Left lung (tissue), 10 donors: Measurements from ENCODE around the gene MAP3K4. TPM values are rescaled to one million over a fixed set of nuclear protein-coding genes. Genes with fewer than 3 reads are reported as not detected.

Experiments used
- ATAC-seq: fragments of 200-7000 bp; cut with Tn5 transposase; one replicate; pipeline ENCODE4 v1.9.1; 2020; ENCODE audit warnings: moderate library complexity
- DNase-seq, 4 donors: peaks; one replicate each; pipeline ENCODE4 v3.0.0-alpha.2; 2013 to 2020
- H3K27ac ChIP-seq, 2 donors: fragments of 200-600 bp; sonication (generic) in 1 of 2; one replicate each; pipeline versions ENCODE4 v1.5.0 to v1.8.0; 2020 to 2021
- H3K27me3 ChIP-seq, 2 donors: fragments of 200-600 bp; sonication (generic) in 1 of 2; one replicate each; pipeline versions ENCODE4 v1.5.0 to v1.8.0; 2020 to 2021
- H3K36me3 ChIP-seq, 2 donors: fragments of 200-600 bp; sonication (generic) in 1 of 2; one replicate each; pipeline versions ENCODE4 v1.5.0 to v1.8.0; 2020 to 2021
- H3K4me1 ChIP-seq, 2 donors: fragments of 200-600 bp; one replicate each; pipeline ENCODE4 v1.8.0; 2021
- H3K4me3 ChIP-seq, 2 donors: fragments of 200-600 bp; sonication (generic) in 1 of 2; one replicate each; pipeline versions ENCODE4 v1.5.0 to v1.8.0; 2020 to 2021; ENCODE audit warnings: mild to moderate bottlenecking in 1 of 2
- H3K9me3 ChIP-seq, 2 donors: fragments of 200-600 bp; sonication (generic) in 1 of 2; one replicate each; pipeline versions ENCODE4 v1.5.0 to v1.8.0; 2020 to 2021
- CTCF ChIP-seq, 2 donors: fragments of 200-600 bp; sonication (generic) in 1 of 2; IDR thresholded peaks; one replicate each; pipeline versions ENCODE4 v1.5.0 to v1.8.0; 2021; ENCODE audit warnings: antibody characterized with exemption in 2 of 2
- intact Hi-C, 2 donors: fragments of 100-400 bp; cut with DNase I; formaldehyde crosslinking; loops; one replicate each; pipeline versions ENCODE4 v1.11.2 to v1.14.2; 2022
- polyA plus RNA-seq, 6 donors: library from polyadenylated mRNA; unstranded; fragments of 120-200 nt; gene quantifications; one replicate each; pipeline ENCODE4 v1.2.1, GENCODE V29; 2013; ENCODE audit not compliant: insufficient read length in 6 of 6
- total RNA-seq, 2 donors: library from RNA; stranded (reverse); fragmentation: NEBNext Ultra II Directional; extraction: Animal tissue kit (Norgen Biotek cat#: 25700); gene quantifications; one replicate each; pipeline ENCODE4 v1.2.1, GENCODE V29; 2021
- donor health status: DM: no; HTN: yes; CAD: no.
- donor health status: DM: no; HTN: no; CAD: no.

Gene MAP3K4
- total and polyA plus RNA-seq, 8 donors = 35.6 to 51.8 (median 45.8) TPM

GRCh38 chr6:161134550-161135298 is 143.2 kb downstream of the MAP3K4 start:
- Histone ChIP-seq H3K27me3 (no peaks in the 10 kb centered on the region), H3K27ac (no peak overlapping the region), H3K36me3 (peaks cover 0 to 55% of the 10 kb centered on the region in 2 donors), H3K9me3 (no peaks in the 10 kb centered on the region), H3K4me3 (no peak overlapping the region), H3K4me1 (no peaks in the 10 kb centered on the region)
- no peak for ATAC-seq
- no peak for DNase-seq
- intact Hi-C loops = no loop called here
- no peak for TF ChIP-seq CTCF (IDR thresholded peaks at IDR 0.05)

GRCh38 chr6:161135695-161136591 is 144.4 kb downstream of the MAP3K4 start:
- ATAC-seq = no peak

GRCh38 chr6:161136655-161137054 is 145.1 kb downstream of the MAP3K4 start:
- no peaks in the 10 kb centered on the region for H3K9me3 ChIP-seq
- no peak for DNase-seq
- intact Hi-C loops = no loop called here
- ATAC-seq = no peak
- TF ChIP-seq CTCF (IDR thresholded peaks at IDR 0.05) = no peak
- peaks cover 0 to 50% of the 10 kb centered on the region in 2 donors for H3K36me3 ChIP-seq
- no peaks in the 10 kb centered on the region for H3K4me1 ChIP-seq
- H3K27me3 ChIP-seq = no peaks in the 10 kb centered on the region
- no peak overlapping the region for H3K27ac ChIP-seq
- no peak overlapping the region for H3K4me3 ChIP-seq

More at GRCh38 chr6:161135695-161136591, 144.4 kb downstream of the MAP3K4 start:
- TF ChIP-seq CTCF (IDR thresholded peaks at IDR 0.05) = no peak
- H3K27me3 ChIP-seq = no peaks in the 10 kb centered on the region
- intact Hi-C loops = no loop called here
- no peak overlapping the region for H3K4me3 ChIP-seq
- H3K9me3 ChIP-seq = no peaks in the 10 kb centered on the region
- H3K27ac ChIP-seq = no peak overlapping the region
- H3K4me1 ChIP-seq = no peaks in the 10 kb centered on the region
- DNase-seq = no peak
- H3K36me3 ChIP-seq = peaks cover 0 to 55% of the 10 kb centered on the region in 2 donors

- H3K4me1 ChIP-seq = no peaks in the 10 kb centered on the region
- H3K27me3 ChIP-seq = no peaks in the 10 kb centered on the region
- no peak for ATAC-seq
- peaks cover 0 to 50% of the 10 kb centered on the region in 2 donors for H3K36me3 ChIP-seq
- no peaks in the 10 kb centered on the region for H3K9me3 ChIP-seq
- no peak for DNase-seq
- intact Hi-C loops = no loop called here
- no peak for TF ChIP-seq CTCF (IDR thresholded peaks at IDR 0.05)
- H3K4me3 ChIP-seq = no peak overlapping the region
- H3K27ac ChIP-seq = no peak overlapping the region
Measured at GRCh38 chr6:161137320-161137719, 145.8 kb downstream of the MAP3K4 start.
